Type B pancreatic cell (in vitro differentiated cells): ENCODE data around the gene ERN2. TPM values are rescaled to one million over a fixed set of nuclear protein-coding genes. Genes with fewer than 3 reads are reported as not detected.

Experiments used
- DNase-seq: peaks from one replicate; pipeline ENCODE4 v3.0.0; 2021; ENCODE audit warnings: mixed read lengths; ENCODE audit not compliant: unreplicated experiment; ENCODE audit errors: extremely low spot score
- H3K27ac Mint-ChIP-seq: 2 replicates; pipeline ENCODE4 v1.8.0; 2021; ENCODE audit warnings: mild to moderate bottlenecking, mixed read lengths
- H3K27me3 Mint-ChIP-seq: 2 replicates; pipeline ENCODE4 v1.8.0; 2021; ENCODE audit warnings: mixed read lengths
- H3K36me3 Mint-ChIP-seq: 2 replicates; pipeline ENCODE4 v1.8.0; 2021; ENCODE audit warnings: mixed read lengths
- H3K4me1 Mint-ChIP-seq: one replicate; pipeline ENCODE4 v1.8.0; 2021; ENCODE audit warnings: mixed read lengths; ENCODE audit not compliant: unreplicated experiment
- H3K4me3 Mint-ChIP-seq: 2 replicates; pipeline ENCODE4 v1.8.0; 2021; ENCODE audit warnings: mild to moderate bottlenecking, mixed read lengths
- H3K9me3 Mint-ChIP-seq: 2 replicates; pipeline ENCODE4 v1.8.0; 2021; ENCODE audit warnings: mixed read lengths
- CTCF ChIP-seq: fragments of 200-600 bp; sonication (generic); conservative IDR thresholded peaks from 2 replicates; pipeline ENCODE4 v1.5.0; 2021; ENCODE audit warnings: antibody characterized with exemption, mild to moderate bottlenecking
- total RNA-seq: library from RNA; stranded (reverse); gene quantifications from 2 replicates; pipeline ENCODE4 v1.2.1, GENCODE V29; 2021; ENCODE audit warnings: low replicate concordance

The ERN2 gene
- total RNA-seq, 1 donor from 2014 or later, result 3.1 TPM

- H3K9me3 Mint-ChIP-seq, result no peaks in the 10 kb centered on the region
- TF ChIP-seq CTCF, result no peak
- no peak overlapping the region for H3K4me3 Mint-ChIP-seq
- DNase-seq, result no peak
- H3K36me3 Mint-ChIP-seq, result no peaks in the 10 kb centered on the region
- H3K4me1 Mint-ChIP-seq, result no peaks in the 10 kb centered on the region
- peaks cover 53% of the 10 kb centered on the region for H3K27me3 Mint-ChIP-seq
- H3K27ac Mint-ChIP-seq, result no peak overlapping the region
Measured at GRCh38 chr16:23710504-23710903, 2.5 kb downstream of the ERN2 start.

GRCh38 chr16:23710008-23710407, 3.0 kb downstream of the ERN2 start:
- H3K4me3 Mint-ChIP-seq, result no peak overlapping the region
- H3K36me3 Mint-ChIP-seq, result no peaks in the 10 kb centered on the region
- no peaks in the 10 kb centered on the region for H3K9me3 Mint-ChIP-seq
- DNase-seq, result no peak
- H3K27ac Mint-ChIP-seq, result no peak overlapping the region
- TF ChIP-seq CTCF, result no peak
- H3K27me3 Mint-ChIP-seq, result peaks cover 53% of the 10 kb centered on the region
- H3K4me1 Mint-ChIP-seq, result no peaks in the 10 kb centered on the region

GRCh38 chr16:23709536-23709935, 3.5 kb downstream of the ERN2 start:
- H3K27me3 Mint-ChIP-seq, result peaks cover 49% of the 10 kb centered on the region
- no peaks in the 10 kb centered on the region for H3K4me1 Mint-ChIP-seq

GRCh38 chr16:23706439-23706838, 6.6 kb downstream of the ERN2 start:
- Mint-ChIP-seq H3K27ac (no peak overlapping the region), H3K36me3 (no peaks in the 10 kb centered on the region), H3K4me3 (no peak overlapping the region), H3K27me3 (peaks cover 26% of the 10 kb centered on the region), H3K9me3 (peaks cover 9% of the 10 kb centered on the region), H3K4me1 (no peaks in the 10 kb centered on the region)
- DNase-seq, result no peak
- TF ChIP-seq CTCF, result no peak

More at GRCh38 chr16:23709536-23709935, 3.5 kb downstream of the ERN2 start:
- Mint-ChIP-seq H3K27ac (no peak overlapping the region), H3K9me3 (no peaks in the 10 kb centered on the region), H3K36me3 (no peaks in the 10 kb centered on the region), H3K4me3 (no peak overlapping the region)
- no peak for TF ChIP-seq CTCF
- no peak for DNase-seq

- H3K27ac Mint-ChIP-seq, result no peak overlapping the region
- peaks cover 9% of the 10 kb centered on the region for H3K9me3 Mint-ChIP-seq
- H3K4me1 Mint-ChIP-seq, result peaks cover 3% of the 10 kb centered on the region
- no peaks in the 10 kb centered on the region for H3K36me3 Mint-ChIP-seq
- no peak overlapping the region for H3K4me3 Mint-ChIP-seq
- no peak for DNase-seq
- TF ChIP-seq CTCF, result no peak
- H3K27me3 Mint-ChIP-seq, result peaks cover 19% of the 10 kb centered on the region
Measured at GRCh38 chr16:23705517-23705902, 7.5 kb downstream of the ERN2 start.
